HCT116 (cell line): ENCODE measurements around the gene NUMA1. TPM values are rescaled to one million over a fixed set of nuclear protein-coding genes. Genes with fewer than 3 reads are reported as not detected.

Source experiments
- ATAC-seq: fragments of 200-7000 bp; cut with Tn5 transposase; 2 replicates; pipeline ENCODE4 v1.9.1; 2020; ENCODE audit warnings: mild to moderate bottlenecking, moderate library complexity
- BruUV-seq: library from RNA; stranded (reverse); fragments of 400-500 nt; replicated peaks from 2 replicates; lab custom pipeline; 2021; lab: Mats Ljungman, UMichigan
- CTCF ChIA-PET: fragments of 300-600 bp; sonication (Branson Sonifier 250); formaldehyde crosslinking; loops from one replicate; lab custom pipeline; 2021; ENCODE audit warnings: antibody characterized with exemption; lab: Charles Lee
- POLR2A ChIA-PET: fragments of 300-600, 350-600 bp; sonication (Branson Sonifier 250); formaldehyde crosslinking; loops from one replicate; lab custom pipeline; 2021; ENCODE audit warnings: antibody characterized with exemption; lab: Charles Lee
- RAD21 ChIA-PET, 2 experiments: fragments of 300-600 bp; sonication (Branson Sonifier 250); formaldehyde crosslinking; loops; one replicate each; lab custom pipeline; 2023; ENCODE audit warnings: low total read pairs in 2 of 2; ENCODE audit not compliant: uncharacterized antibody in 2 of 2, unreplicated experiment in 2 of 2, low non-redundant PET in 1 of 2; lab: Charles Lee
- DNase-seq: peaks from one replicate; pipeline ENCODE4 v3.0.0-alpha.2; 2010; ENCODE audit warnings: low read depth, low spot score
- H2AFZ ChIP-seq: fragments of 200-600 bp; shearing (Covaris generic), sonication (generic); 2 replicates; pipeline ENCODE4 v1.6.1; 2017; ENCODE audit warnings: low read depth, mixed run types, mixed read lengths, antibody characterized with exemption, low read length; ENCODE audit not compliant: poor library complexity, severe bottlenecking
- H3K27ac ChIP-seq: 2 replicates; pipeline ENCODE4 v1.5.1; 2012; ENCODE audit warnings: low read depth, low read length
- H3K27me3 ChIP-seq: fragments of 200-600 bp; sonication (generic); 2 replicates; pipeline ENCODE4 v1.6.1; 2016; ENCODE audit warnings: mixed run types, low read length, mixed read lengths; ENCODE audit not compliant: insufficient read depth
- H3K36me3 ChIP-seq, 2 experiments: fragments of 200-500 bp in 1 of 2; fragments of 200-600 bp in 1 of 2; sonication (Bioruptor generic) in 1 of 2; sonication (generic) in 1 of 2; 2 replicates each; pipeline versions ENCODE4 v1.5.1 to v1.6.1; 2014 to 2016; ENCODE audit warnings: low read length in 2 of 2, inconsistent platforms in 1 of 2, mixed read lengths in 1 of 2, mixed run types in 1 of 2; ENCODE audit not compliant: insufficient read depth in 2 of 2, control insufficient read depth in 1 of 2
- H3K4me1 ChIP-seq, 2 experiments: fragments of 200-600 bp in 1 of 2; sonication (generic) in 1 of 2; 2 replicates each; pipeline versions ENCODE4 v1.5.1 to v1.6.1; 2012 to 2017; ENCODE audit warnings: low read length in 2 of 2, inconsistent platforms in 1 of 2, mild to moderate bottlenecking in 1 of 2, mixed read lengths in 1 of 2, mixed run types in 1 of 2, moderate library complexity in 1 of 2; ENCODE audit not compliant: insufficient read depth in 2 of 2, control insufficient read depth in 1 of 2
- H3K4me2 ChIP-seq: fragments of 200-600 bp; sonication (generic); 2 replicates; pipeline ENCODE4 v1.6.1; 2017; ENCODE audit warnings: mixed run types, low read length, mixed read lengths
- H3K4me3 ChIP-seq, 2 experiments: fragments of 200-600 bp in 1 of 2; sonication (generic) in 1 of 2; replicated peaks in 1 of 2; 2 replicates each; pipeline ENCODE4 v1.5.1; 2011 to 2016; ENCODE audit warnings: low read length in 2 of 2, control low read depth in 1 of 2, low read depth in 1 of 2, mild to moderate bottlenecking in 1 of 2, mixed read lengths in 1 of 2, mixed run types in 1 of 2
- H3K79me2 ChIP-seq: fragments of 200-600 bp; sonication (generic); 2 replicates; pipeline ENCODE4 v1.6.1; 2017; ENCODE audit warnings: mild to moderate bottlenecking, mixed run types, low read length, moderate library complexity, mixed read lengths; ENCODE audit not compliant: insufficient read depth
- H3K9ac ChIP-seq: fragments of 200-600 bp; sonication (generic); 2 replicates; pipeline ENCODE4 v1.6.1; 2016; ENCODE audit warnings: low read length, mixed read lengths
- H3K9me2 ChIP-seq: fragments of 200-600 bp; sonication (generic), shearing (Covaris generic); 2 replicates; pipeline ENCODE4 v1.6.1; 2017; ENCODE audit warnings: mixed run types, mild to moderate bottlenecking, moderate library complexity; ENCODE audit not compliant: insufficient read depth
- H3K9me3 ChIP-seq, 2 experiments: fragments of 200-500 bp in 1 of 2; fragments of 200-600 bp in 1 of 2; sonication (Bioruptor generic) in 1 of 2; sonication (generic) in 1 of 2; 2 replicates each; pipeline ENCODE4 v1.6.1; 2014 to 2017; ENCODE audit warnings: low read length in 2 of 2, mixed read lengths in 2 of 2, inconsistent platforms in 1 of 2, low read depth in 1 of 2, mild to moderate bottlenecking in 1 of 2, mixed run types in 1 of 2, moderate library complexity in 1 of 2; ENCODE audit not compliant: control insufficient read depth in 1 of 2, insufficient read depth in 1 of 2
- H4K20me1 ChIP-seq: fragments of 200-600 bp; sonication (generic), shearing (Covaris generic); 2 replicates; pipeline ENCODE4 v1.6.1; 2017; ENCODE audit warnings: mixed run types, mild to moderate bottlenecking, moderate library complexity; ENCODE audit not compliant: insufficient read depth
- ATF3 ChIP-seq: IDR thresholded peaks from 2 replicates; pipeline ENCODE4 v1.6.1; 2012
- CEBPB ChIP-seq: IDR thresholded peaks from 2 replicates; pipeline ENCODE4 v1.6.1; 2012; ENCODE audit warnings: low read depth
- CTCF ChIP-seq, 3 experiments: fragments of 200-600 bp in 1 of 3; sonication (generic) in 1 of 3; IDR thresholded peaks in 2 of 3; conservative IDR thresholded peaks in 1 of 3; 2 replicates each; pipeline ENCODE4 v1.5.1; 2012 to 2017; ENCODE audit warnings: low read depth in 2 of 3, low read length in 2 of 3, antibody characterized with exemption in 1 of 3, borderline replicate concordance in 1 of 3, control low read depth in 1 of 3, mild to moderate bottlenecking in 1 of 3, mixed read lengths in 1 of 3, mixed run types in 1 of 3, moderate library complexity in 1 of 3; ENCODE audit not compliant: insufficient read depth in 1 of 3
- ELF1 ChIP-seq: IDR thresholded peaks from 2 replicates; pipeline ENCODE4 v1.6.1; 2012; ENCODE audit warnings: low read depth, borderline replicate concordance
- EZH2 ChIP-seq: fragments of 200-600 bp; sonication (generic); IDR thresholded peaks from 2 replicates; pipeline ENCODE4 v1.6.1; 2017; ENCODE audit warnings: antibody characterized with exemption, mixed run types
- POLR2A ChIP-seq: IDR thresholded peaks from 2 replicates; pipeline ENCODE4 v1.7.0; 2011; ENCODE audit warnings: borderline replicate concordance; ENCODE audit not compliant: insufficient read depth, insufficient read length; ENCODE audit errors: extremely low read depth
- SIN3A ChIP-seq: IDR thresholded peaks from 2 replicates; pipeline ENCODE4 v1.6.1; 2012; ENCODE audit warnings: low read depth
- SRF ChIP-seq: IDR thresholded peaks from 2 replicates; pipeline ENCODE4 v1.6.1; 2012; ENCODE audit warnings: low read depth
- ZFX ChIP-seq: fragments of 450-650 bp; IDR thresholded peaks from 2 replicates; pipeline ENCODE4 v1.6.1; 2017
- ZNF274 ChIP-seq: fragments of 200-500 bp; sonication (Bioruptor generic); IDR thresholded peaks from 2 replicates; pipeline ENCODE4 v1.6.1; 2014; ENCODE audit warnings: mild to moderate bottlenecking, low read depth, low read length, inconsistent platforms
- intact Hi-C: fragments of 100-400 bp; cut with micrococcal nuclease; formaldehyde crosslinking; loops from 2 replicates; pipeline ENCODE4 v1.10.0; 2022
- total RNA-seq: library from RNA; stranded (reverse); gene quantifications from one replicate; pipeline ENCODE4 v1.2.1, GENCODE V29; 2021; ENCODE audit not compliant: unreplicated experiment
- TF ChIP-seq, protein P1 (sequence below): IDR thresholded peaks from 2 replicates; pipeline ENCODE4 v1.6.1; 2012
- TF ChIP-seq, protein P2 (sequence below): IDR thresholded peaks from 2 replicates; pipeline ENCODE4 v1.6.1; 2011; ENCODE audit warnings: mild to moderate bottlenecking, low read length, moderate library complexity; ENCODE audit not compliant: insufficient replicate concordance; ENCODE audit errors: extremely low read depth
- TF ChIP-seq, protein P3 (sequence below): IDR thresholded peaks from 2 replicates; pipeline ENCODE4 v1.6.1; 2012; ENCODE audit warnings: low read depth

The NUMA1 gene
- total RNA-seq, 1 experiment from 2014 or later, result 133 TPM

DNA sequence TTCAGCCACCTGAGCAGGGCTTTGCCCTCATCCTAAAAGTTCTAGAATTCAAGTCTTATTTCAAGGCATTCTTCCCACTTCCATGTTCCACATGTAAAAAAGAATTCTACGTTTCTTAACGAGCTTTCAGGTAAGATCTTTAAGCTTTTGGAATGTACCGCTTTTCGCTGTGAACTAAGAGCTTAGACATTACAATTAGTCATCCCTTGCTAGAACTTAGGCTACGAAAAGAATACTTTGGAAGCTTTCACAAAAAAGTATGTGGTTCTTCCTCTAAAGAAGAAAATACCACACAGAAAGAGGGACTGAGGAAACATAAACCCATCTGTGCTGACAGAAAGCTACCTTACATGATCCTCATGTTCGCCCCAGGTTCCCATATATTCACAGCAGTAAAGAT, 1.9 kb downstream of the NUMA1 start (continued):
- TF ChIP-seq CTCF (IDR thresholded peaks at IDR 0.05 in 2 of 3, conservative IDR thresholded peaks at IDR 0.05 in 1 of 3; ENCODE audit: borderline replicate concordance in 1 of 3, insufficient read depth in 1 of 3, low read depth in 2 of 3, low read length in 2 of 3), result no peak
- TF ChIP-seq POLR2A, result no peak
- TF ChIP-seq, all 23 proteins: peak for 0

DNA sequence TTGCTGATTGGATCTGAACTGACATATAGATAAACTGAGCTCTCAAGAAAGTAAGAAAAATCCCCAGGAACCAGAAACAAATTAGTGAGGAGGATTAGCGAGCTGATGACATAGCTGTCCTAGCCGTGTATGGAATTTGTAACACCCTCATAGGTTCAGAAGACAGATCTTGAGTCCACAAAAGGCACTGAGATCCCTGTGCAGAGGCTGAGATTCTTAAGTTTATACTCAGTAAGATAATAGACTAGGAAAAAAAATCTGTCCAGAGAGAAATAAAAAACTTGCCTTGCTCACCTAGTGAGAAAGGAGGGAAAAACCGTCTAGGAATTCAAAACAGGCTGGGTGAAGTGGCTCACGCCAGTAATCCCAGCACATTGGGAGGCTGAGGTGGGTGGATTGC, 4.6 kb downstream of the NUMA1 start:
- POLR2A ChIA-PET, result no interaction called here
- CTCF ChIA-PET, result interaction anchor here (1.2 to 1.7 kb wide), 2 partner anchors 19 to 51 kb away, joined by 4 to 5 read pairs; no protein-coding TSS in a partner anchor
- Histone ChIP-seq H3K4me2 (0 out of 2 replicates have a peak overlapping the region, but pooled peaks have one; percentile 2), H3K9me2 (no peaks in the 10 kb centered on the region), H3K9me3 (no peaks in the 10 kb centered on the region), H3K4me1 (peaks cover 29 to 60% of the 10 kb centered on the region in 2 experiments), H3K27me3 (no peaks in the 10 kb centered on the region), H3K79me2 (peaks cover 90% of the 10 kb centered on the region), H3K4me3 (no peak overlapping the region), H4K20me1 (no peaks in the 10 kb centered on the region; the same call in 1 of the 2 replicates), H2AFZ (no peak overlapping the region), H3K36me3 (peaks cover 0 to 3% of the 10 kb centered on the region in 2 experiments; a peak in 1 of 4 replicates), H3K9ac (no peak overlapping the region)
- no TSS peak for BruUV-seq
- ATAC-seq, result no peak
- intact Hi-C loops, result loop anchor here (5.0 kb wide), 1 partner anchor 33 kb away; no protein-coding TSS in a partner anchor
- no peak for DNase-seq
- TF ChIP-seq ELF1 (no peak), SIN3A (no peak), EZH2 (no peak), ATF3 (no peak), ZNF274 (no peak), SRF (no peak), ZFX (no peak), CEBPB (no peak)
- TF ChIP-seq, protein P1, sequence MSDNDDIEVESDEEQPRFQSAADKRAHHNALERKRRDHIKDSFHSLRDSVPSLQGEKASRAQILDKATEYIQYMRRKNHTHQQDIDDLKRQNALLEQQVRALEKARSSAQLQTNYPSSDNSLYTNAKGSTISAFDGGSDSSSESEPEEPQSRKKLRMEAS, result no peak
- TF ChIP-seq, protein P2, sequence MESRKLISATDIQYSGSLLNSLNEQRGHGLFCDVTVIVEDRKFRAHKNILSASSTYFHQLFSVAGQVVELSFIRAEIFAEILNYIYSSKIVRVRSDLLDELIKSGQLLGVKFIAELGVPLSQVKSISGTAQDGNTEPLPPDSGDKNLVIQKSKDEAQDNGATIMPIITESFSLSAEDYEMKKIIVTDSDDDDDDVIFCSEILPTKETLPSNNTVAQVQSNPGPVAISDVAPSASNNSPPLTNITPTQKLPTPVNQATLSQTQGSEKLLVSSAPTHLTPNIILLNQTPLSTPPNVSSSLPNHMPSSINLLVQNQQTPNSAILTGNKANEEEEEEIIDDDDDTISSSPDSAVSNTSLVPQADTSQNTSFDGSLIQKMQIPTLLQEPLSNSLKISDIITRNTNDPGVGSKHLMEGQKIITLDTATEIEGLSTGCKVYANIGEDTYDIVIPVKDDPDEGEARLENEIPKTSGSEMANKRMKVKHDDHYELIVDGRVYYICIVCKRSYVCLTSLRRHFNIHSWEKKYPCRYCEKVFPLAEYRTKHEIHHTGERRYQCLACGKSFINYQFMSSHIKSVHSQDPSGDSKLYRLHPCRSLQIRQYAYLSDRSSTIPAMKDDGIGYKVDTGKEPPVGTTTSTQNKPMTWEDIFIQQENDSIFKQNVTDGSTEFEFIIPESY, result no peak
- TF ChIP-seq, protein P3, sequence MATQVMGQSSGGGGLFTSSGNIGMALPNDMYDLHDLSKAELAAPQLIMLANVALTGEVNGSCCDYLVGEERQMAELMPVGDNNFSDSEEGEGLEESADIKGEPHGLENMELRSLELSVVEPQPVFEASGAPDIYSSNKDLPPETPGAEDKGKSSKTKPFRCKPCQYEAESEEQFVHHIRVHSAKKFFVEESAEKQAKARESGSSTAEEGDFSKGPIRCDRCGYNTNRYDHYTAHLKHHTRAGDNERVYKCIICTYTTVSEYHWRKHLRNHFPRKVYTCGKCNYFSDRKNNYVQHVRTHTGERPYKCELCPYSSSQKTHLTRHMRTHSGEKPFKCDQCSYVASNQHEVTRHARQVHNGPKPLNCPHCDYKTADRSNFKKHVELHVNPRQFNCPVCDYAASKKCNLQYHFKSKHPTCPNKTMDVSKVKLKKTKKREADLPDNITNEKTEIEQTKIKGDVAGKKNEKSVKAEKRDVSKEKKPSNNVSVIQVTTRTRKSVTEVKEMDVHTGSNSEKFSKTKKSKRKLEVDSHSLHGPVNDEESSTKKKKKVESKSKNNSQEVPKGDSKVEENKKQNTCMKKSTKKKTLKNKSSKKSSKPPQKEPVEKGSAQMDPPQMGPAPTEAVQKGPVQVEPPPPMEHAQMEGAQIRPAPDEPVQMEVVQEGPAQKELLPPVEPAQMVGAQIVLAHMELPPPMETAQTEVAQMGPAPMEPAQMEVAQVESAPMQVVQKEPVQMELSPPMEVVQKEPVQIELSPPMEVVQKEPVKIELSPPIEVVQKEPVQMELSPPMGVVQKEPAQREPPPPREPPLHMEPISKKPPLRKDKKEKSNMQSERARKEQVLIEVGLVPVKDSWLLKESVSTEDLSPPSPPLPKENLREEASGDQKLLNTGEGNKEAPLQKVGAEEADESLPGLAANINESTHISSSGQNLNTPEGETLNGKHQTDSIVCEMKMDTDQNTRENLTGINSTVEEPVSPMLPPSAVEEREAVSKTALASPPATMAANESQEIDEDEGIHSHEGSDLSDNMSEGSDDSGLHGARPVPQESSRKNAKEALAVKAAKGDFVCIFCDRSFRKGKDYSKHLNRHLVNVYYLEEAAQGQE, result no peak
- TF ChIP-seq, all 23 proteins: peak for 0
- no peak overlapping the region; the same call in 1 of the 2 replicates for H3K27ac ChIP-seq
- RAD21 ChIA-PET, result no interaction called here
